Subcutaneous adipose tissue (tissue), 4 donors: ENCODE data around the gene DLGAP1. TPM values are rescaled to one million over a fixed set of nuclear protein-coding genes. Genes with fewer than 3 reads are reported as not detected.

Experiments used
- CTCF ChIP-seq: fragments of 450-650 bp; IDR thresholded peaks from one replicate; pipeline ENCODE4 v1.5.1; 2016; ENCODE audit warnings: low read depth, mild to moderate bottlenecking, control low read depth, antibody characterized with exemption, moderate library complexity
- total RNA-seq, 4 donors: library from RNA; depleted of rRNA; stranded (reverse); fragments of >200 nt; gene quantifications; one replicate each; pipeline ENCODE4 v1.1.0, GENCODE V29; 2016

Gene DLGAP1
- total RNA-seq, 4 donors from 2014 or later = 0.44 to 3.3 (median 0.99) TPM

GRCh38 chr18:3651266-3651665 is 803.8 kb downstream of the DLGAP1 start:
- TF ChIP-seq CTCF = no peak

- no peak for TF ChIP-seq CTCF
These were observed 805.3 kb downstream of the DLGAP1 start for GRCh38 chr18:3649633-3650426.

- no peak for TF ChIP-seq CTCF
These were observed 805.9 kb downstream of the DLGAP1 start for GRCh38 chr18:3649135-3649632.

GRCh38 chr18:3648641-3649040 is 806.5 kb downstream of the DLGAP1 start:
- no peak for TF ChIP-seq CTCF

- TF ChIP-seq CTCF = no peak
These were observed 806.9 kb downstream of the DLGAP1 start for GRCh38 chr18:3648200-3648599.

GRCh38 chr18:3647636-3648035 is 807.5 kb downstream of the DLGAP1 start:
- no peak for TF ChIP-seq CTCF

GRCh38 chr18:3645384-3646156 is 809.5 kb downstream of the DLGAP1 start:
- no peak for TF ChIP-seq CTCF
